Measurements from ENCODE around the gene SNX2.
A peak's percentile ranks its signal among the peaks of the same experiment; 100 is the strongest.

Gene SNX2

GRCh38 chr5:122785294-122785693 lies 10.4 kb downstream of the SNX2 start:
- Histone ChIP-seq H3K4me3 (IDR thresholded peaks at IDR 0.05; ENCODE audit: insufficient read depth, low read depth, low read length) (no peak overlapping the region), H3K79me2 (ENCODE audit: insufficient read depth, low read depth) (peaks cover 83% of the 10 kb centered on the region), H3K36me3 (ENCODE audit: insufficient read depth) (no peaks in the 10 kb centered on the region), H3K9ac (no peak overlapping the region), H4K20me1 (ENCODE audit: insufficient read depth) (peaks cover 3% of the 10 kb centered on the region; the same call in 1 of the 2 replicates), H3K27ac (no peak overlapping the region), H3K4me1 (ENCODE audit: low read depth, poor library complexity, severe bottlenecking) (peaks cover 24% of the 10 kb centered on the region), H2AFZ (ENCODE audit: low read depth) (no peak overlapping the region), H3K4me2 (no peak overlapping the region), H3K27me3 (ENCODE audit: insufficient read depth, low read depth) (no peaks in the 10 kb centered on the region)
- TF ChIP-seq CTCF (conservative IDR thresholded peaks at IDR 0.05; ENCODE audit: low read depth, low read length): no peak

GRCh38 chr5:122788371-122788770 lies 13.5 kb downstream of the SNX2 start:
- no peak for TF ChIP-seq CTCF (conservative IDR thresholded peaks at IDR 0.05; ENCODE audit: low read depth, low read length)
- Histone ChIP-seq H3K27ac (peak overlapping the region; percentile 33; the same call in 1 of the 2 replicates), H3K9ac (no peak overlapping the region), H4K20me1 (ENCODE audit: insufficient read depth) (peaks cover 3% of the 10 kb centered on the region; the same call in 1 of the 2 replicates), H3K4me3 (IDR thresholded peaks at IDR 0.05; ENCODE audit: insufficient read depth, low read depth, low read length) (no peak overlapping the region), H3K4me1 (ENCODE audit: low read depth, poor library complexity, severe bottlenecking) (peaks cover 24% of the 10 kb centered on the region), H3K27me3 (ENCODE audit: insufficient read depth, low read depth) (no peaks in the 10 kb centered on the region), H3K36me3 (ENCODE audit: insufficient read depth) (no peaks in the 10 kb centered on the region), H3K79me2 (ENCODE audit: insufficient read depth, low read depth) (peaks cover 74% of the 10 kb centered on the region), H3K4me2 (peak overlapping the region; percentile 37; the same call in 1 of the 2 replicates), H2AFZ (ENCODE audit: low read depth) (no peak overlapping the region)

GRCh38 chr5:122788996-122789395 lies 14.1 kb downstream of the SNX2 start:
- Histone ChIP-seq H3K4me2 (no peak overlapping the region), H3K9ac (no peak overlapping the region), H3K36me3 (ENCODE audit: insufficient read depth) (no peaks in the 10 kb centered on the region), H4K20me1 (ENCODE audit: insufficient read depth) (no peaks in the 10 kb centered on the region), H3K4me3 (IDR thresholded peaks at IDR 0.05; ENCODE audit: insufficient read depth, low read depth, low read length) (no peak overlapping the region), H3K27ac (peak overlapping the region; percentile 33; the same call in 1 of the 2 replicates), H3K79me2 (ENCODE audit: insufficient read depth, low read depth) (peaks cover 67% of the 10 kb centered on the region), H3K27me3 (ENCODE audit: insufficient read depth, low read depth) (no peaks in the 10 kb centered on the region), H2AFZ (ENCODE audit: low read depth) (no peak overlapping the region), H3K4me1 (ENCODE audit: low read depth, poor library complexity, severe bottlenecking) (peaks cover 24% of the 10 kb centered on the region)
- TF ChIP-seq CTCF (conservative IDR thresholded peaks at IDR 0.05; ENCODE audit: low read depth, low read length): no peak

- no peak for TF ChIP-seq CTCF (conservative IDR thresholded peaks at IDR 0.05; ENCODE audit: low read depth, low read length)
- Histone ChIP-seq H3K27me3 (ENCODE audit: insufficient read depth, low read depth) (no peaks in the 10 kb centered on the region), H3K36me3 (ENCODE audit: insufficient read depth) (no peaks in the 10 kb centered on the region), H3K4me1 (ENCODE audit: low read depth, poor library complexity, severe bottlenecking) (peaks cover 24% of the 10 kb centered on the region), H4K20me1 (ENCODE audit: insufficient read depth) (no peaks in the 10 kb centered on the region), H3K9ac (no peak overlapping the region), H3K4me2 (no peak overlapping the region), H3K27ac (no peak overlapping the region), H2AFZ (ENCODE audit: low read depth) (no peak overlapping the region), H3K4me3 (IDR thresholded peaks at IDR 0.05; ENCODE audit: insufficient read depth, low read depth, low read length) (no peak overlapping the region), H3K79me2 (ENCODE audit: insufficient read depth, low read depth) (peaks cover 61% of the 10 kb centered on the region)
Measured at GRCh38 chr5:122789461-122790171, 14.7 kb downstream of the SNX2 start.
